Stimulated activated naive CD4-positive, alpha-beta T cell treated with Interleukin-2 at 50 U/mL for 16 hours (primary cell): ENCODE results near the gene GRIFIN.

Source experiments
- DNase-seq: peaks from one replicate; lab custom pipeline; 2025; lab: John Stamatoyannopoulos, UW

Gene GRIFIN

GRCh38 chr7:2432910-2433712, 43.1 kb downstream of the GRIFIN start:
- no peak for DNase-seq

GRCh38 chr7:2431260-2431867, 44.8 kb downstream of the GRIFIN start:
- DNase-seq: peak; percentile 12

- DNase-seq: no peak
Measured at GRCh38 chr7:2425749-2426148, 50.4 kb downstream of the GRIFIN start.
